Neural cell (in vitro differentiated cells): ENCODE results near the gene GOLGA8K. TPM values are rescaled to one million over a fixed set of nuclear protein-coding genes. Genes with fewer than 3 reads are reported as not detected.
"Not testable (repeated sequence)": the region's sequence is repeated elsewhere in the genome, so short reads cannot be mapped to it uniquely, and the experiment has no call there.

Source experiments
- H2AFZ ChIP-seq: fragments of 200-600, 300-800 bp; sonication (generic), shearing (Covaris generic); 2 replicates; pipeline ENCODE4 v1.6.0; 2014; ENCODE audit warnings: low read depth, mild to moderate bottlenecking, antibody characterized with exemption, low read length, moderate library complexity
- H3F3A ChIP-seq: fragments of 200-600 bp; shearing (Covaris generic); 2 replicates; pipeline ENCODE4 v1.6.1; 2016; ENCODE audit warnings: mild to moderate bottlenecking, moderate library complexity, mixed read lengths, antibody characterized with exemption, low read length; ENCODE audit not compliant: insufficient read depth, poor library complexity, severe bottlenecking
- H3K27ac ChIP-seq: fragments of 200-600, 300-800 bp; sonication (generic), shearing (Covaris generic); 2 replicates; pipeline ENCODE4 v1.5.1; 2014; ENCODE audit warnings: mild to moderate bottlenecking, low read length, moderate library complexity
- H3K27me3 ChIP-seq: fragments of 300-800, 200-600 bp; sonication (generic), shearing (Covaris generic); 2 replicates; pipeline ENCODE4 v1.6.0; 2014; ENCODE audit warnings: mild to moderate bottlenecking, low read depth, low read length, moderate library complexity; ENCODE audit not compliant: insufficient read depth
- H3K36me3 ChIP-seq: fragments of 300-800, 200-600 bp; sonication (generic), shearing (Covaris generic); 2 replicates; pipeline ENCODE4 v1.5.1; 2014; ENCODE audit warnings: mild to moderate bottlenecking, antibody characterized with exemption, low read length, moderate library complexity; ENCODE audit not compliant: insufficient read depth
- H3K4me2 ChIP-seq: fragments of 300-800, 200-600 bp; sonication (generic), shearing (Covaris generic); 2 replicates; pipeline ENCODE4 v1.6.0; 2014; ENCODE audit warnings: mild to moderate bottlenecking, low read length
- H3K4me3 ChIP-seq: fragments of 300-800, 200-600 bp; sonication (generic), shearing (Covaris generic); 2 replicates; pipeline ENCODE4 v1.5.1; 2014; ENCODE audit warnings: mild to moderate bottlenecking, low read length, moderate library complexity
- H3K79me2 ChIP-seq: fragments of 200-600 bp; shearing (Covaris generic); replicated peaks from 2 replicates; pipeline ENCODE4 v1.6.0; 2014; ENCODE audit warnings: mild to moderate bottlenecking, low read length, moderate library complexity; ENCODE audit not compliant: insufficient read depth
- H3K9ac ChIP-seq: fragments of 300-800, 200-600 bp; sonication (generic), shearing (Covaris generic); 2 replicates; pipeline ENCODE4 v1.6.1; 2016; ENCODE audit warnings: mild to moderate bottlenecking, low read length, mixed read lengths
- H3K9me2 ChIP-seq: fragments of 200-600 bp; shearing (Covaris generic); 2 replicates; pipeline ENCODE4 v1.6.1; 2016; ENCODE audit warnings: mild to moderate bottlenecking, low read length, mixed read lengths; ENCODE audit not compliant: insufficient read depth
- H3K9me3 ChIP-seq: fragments of 200-600, 300-800 bp; sonication (generic), shearing (Covaris generic); 2 replicates; pipeline ENCODE4 v1.6.1; 2016; ENCODE audit warnings: mild to moderate bottlenecking, mixed run types, low read length, moderate library complexity, mixed read lengths
- H4K20me1 ChIP-seq: fragments of 200-600 bp; shearing (Covaris generic); 2 replicates; pipeline ENCODE4 v1.6.1; 2016; ENCODE audit warnings: mild to moderate bottlenecking, mixed run types; ENCODE audit not compliant: insufficient read depth
- polyA plus RNA-seq: library from polyadenylated mRNA; depleted of rRNA; stranded (reverse); fragments of >200 nt; gene quantifications from 2 replicates; pipeline ENCODE4 v1.2.3, GENCODE V29; 2014

Gene GOLGA8K
- polyA plus RNA-seq, 1 donor from 2014 or later: 0.27 TPM

GRCh38 chr15:32366492-32366891 lies 36.6 kb downstream of the GOLGA8K start:
- H4K20me1 ChIP-seq, H3K79me2 ChIP-seq, H3K9me2 ChIP-seq, H3K4me3 ChIP-seq, H3K36me3 ChIP-seq, H3K9me3 ChIP-seq, H3F3A ChIP-seq, H2AFZ ChIP-seq, H3K9ac ChIP-seq, H3K27me3 ChIP-seq, H3K27ac ChIP-seq, H3K4me2 ChIP-seq: not testable (repeated sequence)

- H4K20me1 ChIP-seq, H3K27me3 ChIP-seq, H3K79me2 ChIP-seq, H3K9me2 ChIP-seq, H3K27ac ChIP-seq, H3K9me3 ChIP-seq, H3F3A ChIP-seq, H3K4me3 ChIP-seq, H3K9ac ChIP-seq, H2AFZ ChIP-seq, H3K4me2 ChIP-seq, H3K36me3 ChIP-seq: not testable (repeated sequence)
These were observed 37.1 kb downstream of the GOLGA8K start for GRCh38 chr15:32365955-32366354.

GRCh38 chr15:32364944-32365343 lies 38.1 kb downstream of the GOLGA8K start:
- not testable (repeated sequence) for H3K9me3 ChIP-seq, H2AFZ ChIP-seq, H3K36me3 ChIP-seq, H3K4me3 ChIP-seq, H3K9me2 ChIP-seq, H3K9ac ChIP-seq, H3K27me3 ChIP-seq, H4K20me1 ChIP-seq, H3K79me2 ChIP-seq, H3K27ac ChIP-seq, H3K4me2 ChIP-seq, H3F3A ChIP-seq

GRCh38 chr15:32363449-32363848 lies 39.6 kb downstream of the GOLGA8K start:
- H4K20me1 ChIP-seq, H3K36me3 ChIP-seq, H3K9me2 ChIP-seq, H3K9me3 ChIP-seq, H3K79me2 ChIP-seq, H3K27me3 ChIP-seq, H3K9ac ChIP-seq, H3K4me2 ChIP-seq, H3K27ac ChIP-seq, H3F3A ChIP-seq, H3K4me3 ChIP-seq, H2AFZ ChIP-seq: not testable (repeated sequence)

- not testable (repeated sequence) for H3K9me3 ChIP-seq, H3K27ac ChIP-seq, H3K27me3 ChIP-seq, H3K9me2 ChIP-seq, H3K36me3 ChIP-seq, H3K9ac ChIP-seq, H3K79me2 ChIP-seq, H4K20me1 ChIP-seq, H3K4me3 ChIP-seq, H3F3A ChIP-seq, H2AFZ ChIP-seq, H3K4me2 ChIP-seq
These were observed 41.4 kb downstream of the GOLGA8K start for GRCh38 chr15:32361662-32362061.

GRCh38 chr15:32358462-32358861 lies 44.6 kb downstream of the GOLGA8K start:
- not testable (repeated sequence) for H3K79me2 ChIP-seq, H3K9ac ChIP-seq, H3K4me3 ChIP-seq

GRCh38 chr15:32356909-32357308 lies 46.2 kb downstream of the GOLGA8K start:
- H3K9me2 ChIP-seq, H3K4me3 ChIP-seq, H3K79me2 ChIP-seq, H3K27me3 ChIP-seq, H3K36me3 ChIP-seq, H3K9ac ChIP-seq, H2AFZ ChIP-seq, H4K20me1 ChIP-seq, H3K9me3 ChIP-seq, H3K4me2 ChIP-seq, H3K27ac ChIP-seq, H3F3A ChIP-seq: not testable (repeated sequence)

More at GRCh38 chr15:32358462-32358861, 44.6 kb downstream of the GOLGA8K start:
- H3K27me3 ChIP-seq, H3K9me2 ChIP-seq, H3K36me3 ChIP-seq, H3K4me2 ChIP-seq, H3K9me3 ChIP-seq, H3K27ac ChIP-seq, H3F3A ChIP-seq, H2AFZ ChIP-seq, H4K20me1 ChIP-seq: not testable (repeated sequence)

- not testable (repeated sequence) for H3K9me2 ChIP-seq, H3F3A ChIP-seq, H2AFZ ChIP-seq, H3K4me2 ChIP-seq, H3K27ac ChIP-seq, H3K36me3 ChIP-seq, H3K79me2 ChIP-seq, H3K27me3 ChIP-seq, H3K4me3 ChIP-seq, H4K20me1 ChIP-seq, H3K9ac ChIP-seq, H3K9me3 ChIP-seq
These were observed 50.3 kb downstream of the GOLGA8K start for GRCh38 chr15:32352748-32353147.
